ENCODE data around the gene RCAN1. TPM values are rescaled to one million over a fixed set of nuclear protein-coding genes. Genes with fewer than 3 reads are reported as not detected.

Gene RCAN1
- total RNA-seq, 4 donors from 2014 or later: 32.1 to 58.6 (median 42.2) TPM

GRCh38 chr21:34650861-34651431 is 36.0 kb upstream of the RCAN1 start:
- ATAC-seq: no peak
- peaks cover 53% of the 10 kb centered on the region for H3K27me3 ChIP-seq
- no peak for TF ChIP-seq POLR2A (IDR thresholded peaks at IDR 0.05)
- TF ChIP-seq POLR2AphosphoS5 (IDR thresholded peaks at IDR 0.05): no peak
- TF ChIP-seq CTCF (IDR thresholded peaks at IDR 0.05): no peak
- no peak for TF ChIP-seq EP300 (IDR thresholded peaks at IDR 0.05)
- no peaks in the 10 kb centered on the region for H3K36me3 ChIP-seq
- no peak overlapping the region for H3K4me3 ChIP-seq
- peaks cover 0 to 26% (median 0%) of the 10 kb centered on the region in 3 donors for H3K9me3 ChIP-seq
- no peak overlapping the region for H3K27ac ChIP-seq
- 11 to 40% methylated on average over 1 of the region's 1 CpG for WGBS, 2 donors (ENCODE audit: low coverage in 1 of 2)
- H3K4me1 ChIP-seq: no peaks in the 10 kb centered on the region

GRCh38 chr21:34649400-34649799 is 34.5 kb upstream of the RCAN1 start:
- Histone ChIP-seq H3K4me3 (no peak overlapping the region), H3K9me3 (peaks cover 0 to 26% (median 0%) of the 10 kb centered on the region in 3 donors), H3K4me1 (no peaks in the 10 kb centered on the region), H3K36me3 (no peaks in the 10 kb centered on the region), H3K27ac (no peak overlapping the region), H3K27me3 (peaks cover 49% of the 10 kb centered on the region)
- no peak for ATAC-seq
- WGBS, 2 donors (ENCODE audit: low coverage in 1 of 2): 79 to 88% methylated on average over 1 to 3 of the region's 3 CpGs
- TF ChIP-seq POLR2AphosphoS5 (IDR thresholded peaks at IDR 0.05): no peak
- no peak for TF ChIP-seq EP300 (IDR thresholded peaks at IDR 0.05)
- TF ChIP-seq CTCF (IDR thresholded peaks at IDR 0.05): no peak
- TF ChIP-seq POLR2A (IDR thresholded peaks at IDR 0.05): no peak

- no peak overlapping the region for H3K27ac ChIP-seq
- H3K9me3 ChIP-seq: peaks cover 0 to 26% (median 0%) of the 10 kb centered on the region in 3 donors
- no peaks in the 10 kb centered on the region for H3K4me1 ChIP-seq
- no peak for ATAC-seq
- no peak overlapping the region for H3K4me3 ChIP-seq
- 50 to 77% methylated on average over 1 to 6 of the region's 6 CpGs for WGBS, 2 donors (ENCODE audit: low coverage in 1 of 2)
- TF ChIP-seq EP300 (IDR thresholded peaks at IDR 0.05): no peak
- TF ChIP-seq POLR2A (IDR thresholded peaks at IDR 0.05): no peak
- no peak for TF ChIP-seq POLR2AphosphoS5 (IDR thresholded peaks at IDR 0.05)
- peaks cover 49% of the 10 kb centered on the region for H3K27me3 ChIP-seq
- H3K36me3 ChIP-seq: no peaks in the 10 kb centered on the region
Measured at GRCh38 chr21:34648739-34649297, 33.9 kb upstream of the RCAN1 start.

GRCh38 chr21:34647555-34647954 is 32.6 kb upstream of the RCAN1 start:
- H3K4me3 ChIP-seq: no peak overlapping the region
- peaks cover 36% of the 10 kb centered on the region for H3K27me3 ChIP-seq
- TF ChIP-seq CTCF (IDR thresholded peaks at IDR 0.05): no peak
- H3K9me3 ChIP-seq: peaks cover 0 to 20% (median 0%) of the 10 kb centered on the region in 3 donors
- no peak for ATAC-seq
- H3K36me3 ChIP-seq: no peaks in the 10 kb centered on the region
- 20 to 26% methylated on average over 2 to 6 of the region's 6 CpGs for WGBS, 2 donors (ENCODE audit: low coverage in 1 of 2)
- no peak overlapping the region for H3K27ac ChIP-seq
- H3K4me1 ChIP-seq: no peaks in the 10 kb centered on the region

GRCh38 chr21:34644825-34645224 is 29.9 kb upstream of the RCAN1 start:
- ATAC-seq: no peak
- H3K27me3 ChIP-seq: peaks cover 28% of the 10 kb centered on the region
- no peaks in the 10 kb centered on the region for H3K4me1 ChIP-seq
- H3K4me3 ChIP-seq: no peak overlapping the region
- TF ChIP-seq POLR2AphosphoS5 (IDR thresholded peaks at IDR 0.05) (no peak), EP300 (IDR thresholded peaks at IDR 0.05) (no peak), CTCF (IDR thresholded peaks at IDR 0.05) (no peak), POLR2A (IDR thresholded peaks at IDR 0.05) (no peak)
- H3K27ac ChIP-seq: no peak overlapping the region
- H3K9me3 ChIP-seq: no peaks in the 10 kb centered on the region
- 75% methylated on average over 2 of the region's 4 CpGs; no CpG with 5 or more reads in 1 of the 2 donors for WGBS, 2 donors (ENCODE audit: low coverage in 1 of 2)
- no peaks in the 10 kb centered on the region for H3K36me3 ChIP-seq
